HG02884 (cell line): ENCODE results near the gene SHLD2.
"Not testable (repeated sequence)": the region's sequence is repeated elsewhere in the genome, so short reads cannot be mapped to it uniquely, and the experiment has no call there.

Experiments used
- ATAC-seq: cut with Tn5 transposase; IDR thresholded peaks from one replicate; pipeline ENCODE4 v1.9.1; 2021; ENCODE audit warnings: mild to moderate bottlenecking, moderate library complexity; ENCODE audit not compliant: unreplicated experiment

Gene SHLD2

GRCh38 chr10:87137478-87137877, 42.5 kb downstream of the SHLD2 start:
- ATAC-seq: not testable (repeated sequence)

- not testable (repeated sequence) for ATAC-seq
Measured at GRCh38 chr10:87142230-87143108, 47.5 kb downstream of the SHLD2 start.

- not testable (repeated sequence) for ATAC-seq
Measured at GRCh38 chr10:87143109-87143418, 48.1 kb downstream of the SHLD2 start.

GRCh38 chr10:87145598-87145997, 50.6 kb downstream of the SHLD2 start:
- ATAC-seq: not testable (repeated sequence)

- not testable (repeated sequence) for ATAC-seq
Measured at GRCh38 chr10:87149020-87149609, 54.1 kb downstream of the SHLD2 start.

- ATAC-seq: peak; percentile 65
Measured at GRCh38 chr10:87151516-87151915, 56.5 kb downstream of the SHLD2 start.

- not testable (repeated sequence) for ATAC-seq
Measured at GRCh38 chr10:87156841-87157240, 61.8 kb downstream of the SHLD2 start.

- not testable (repeated sequence) for ATAC-seq
Measured at GRCh38 chr10:87157821-87158220, 62.8 kb downstream of the SHLD2 start.

- not testable (repeated sequence) for ATAC-seq
Measured at GRCh38 chr10:87162703-87163293, 67.8 kb downstream of the SHLD2 start.

GRCh38 chr10:87163414-87163813, 68.4 kb downstream of the SHLD2 start:
- not testable (repeated sequence) for ATAC-seq

- not testable (repeated sequence) for ATAC-seq
Measured at GRCh38 chr10:87169857-87170256, 74.9 kb downstream of the SHLD2 start.

- not testable (repeated sequence) for ATAC-seq
Measured at GRCh38 chr10:87170705-87171104, 75.7 kb downstream of the SHLD2 start.

GRCh38 chr10:87171670-87172069, 76.7 kb downstream of the SHLD2 start:
- ATAC-seq: not testable (repeated sequence)

- not testable (repeated sequence) for ATAC-seq
Measured at GRCh38 chr10:87172178-87172577, 77.2 kb downstream of the SHLD2 start.

GRCh38 chr10:87177587-87177986, 82.6 kb downstream of the SHLD2 start:
- ATAC-seq: not testable (repeated sequence)

- not testable (repeated sequence) for ATAC-seq
Measured at GRCh38 chr10:87184421-87184820, 89.4 kb downstream of the SHLD2 start.

- ATAC-seq: not testable (repeated sequence)
Measured at GRCh38 chr10:87186016-87186415, 91.0 kb downstream of the SHLD2 start.

- not testable (repeated sequence) for ATAC-seq
Measured at GRCh38 chr10:87187573-87187972, 92.6 kb downstream of the SHLD2 start.

- not testable (repeated sequence) for ATAC-seq
Measured at GRCh38 chr10:87191841-87192240, 96.8 kb downstream of the SHLD2 start.

GRCh38 chr10:87200924-87201323, 105.9 kb downstream of the SHLD2 start:
- peak; percentile 40 for ATAC-seq

- not testable (repeated sequence) for ATAC-seq
Measured at GRCh38 chr10:87204801-87205200, 109.8 kb downstream of the SHLD2 start.

GRCh38 chr10:87206922-87207321, 111.9 kb downstream of the SHLD2 start:
- ATAC-seq: not testable (repeated sequence)
